ENCODE measurements around the gene SNX17. TPM values are rescaled to one million over a fixed set of nuclear protein-coding genes. Genes with fewer than 3 reads are reported as not detected.
A peak's percentile ranks its signal among the peaks of the same experiment; 100 is the strongest.

Gene SNX17
- total RNA-seq, 2 donors from 2014 or later = 77.1 to 99.6 TPM

- Histone ChIP-seq H3K4me1 (peaks cover 14% of the 10 kb centered on the region), H3K9me3 (no peaks in the 10 kb centered on the region), H3K36me3 (peaks cover 9% of the 10 kb centered on the region), H3K27ac (peak overlapping the region; percentile 86), H3K27me3 (no peaks in the 10 kb centered on the region), H3K4me3 (peak overlapping the region; percentile 78), H3K9ac (ENCODE audit: low read depth in 2 of 2, low read length in 2 of 2) (peak overlapping the region; percentile 83 to 93)
- DNase-seq = no peak
- no peak for TF ChIP-seq CTCF (IDR thresholded peaks at IDR 0.05)
- intact Hi-C loops (cut with DNase I) = no loop called here
These were observed 46.7 kb upstream of the SNX17 start for GRCh38 chr2:27323596-27324285.

- H3K9ac ChIP-seq (ENCODE audit: low read depth in 2 of 2, low read length in 2 of 2) = no peak overlapping the region
- no peak overlapping the region for H3K27ac ChIP-seq
These were observed 45.7 kb upstream of the SNX17 start for GRCh38 chr2:27324720-27325119.

GRCh38 chr2:27335311-27335710 lies 35.1 kb upstream of the SNX17 start:
- peaks cover 10% of the 10 kb centered on the region for H3K36me3 ChIP-seq

More at GRCh38 chr2:27324720-27325119, 45.7 kb upstream of the SNX17 start:
- Histone ChIP-seq H3K4me3 (no peak overlapping the region), H3K9me3 (no peaks in the 10 kb centered on the region), H3K36me3 (peaks cover 9% of the 10 kb centered on the region), H3K27me3 (no peaks in the 10 kb centered on the region), H3K4me1 (peaks cover 14% of the 10 kb centered on the region)
- intact Hi-C loops (cut with DNase I) = no loop called here
- no peak for DNase-seq
- no peak for TF ChIP-seq CTCF (IDR thresholded peaks at IDR 0.05)

GRCh38 chr2:27336173-27336572 lies 34.2 kb upstream of the SNX17 start:
- peaks cover 10% of the 10 kb centered on the region for H3K36me3 ChIP-seq
- no peak for DNase-seq
- no peak overlapping the region for H3K9ac ChIP-seq (ENCODE audit: low read depth in 2 of 2, low read length in 2 of 2)
- intact Hi-C loops (cut with DNase I) = no loop called here
- TF ChIP-seq CTCF (IDR thresholded peaks at IDR 0.05) = no peak
- no peak overlapping the region for H3K4me3 ChIP-seq
- H3K9me3 ChIP-seq = no peaks in the 10 kb centered on the region
- H3K27me3 ChIP-seq = no peaks in the 10 kb centered on the region
- H3K4me1 ChIP-seq = no peaks in the 10 kb centered on the region
- H3K27ac ChIP-seq = no peak overlapping the region

More at GRCh38 chr2:27335311-27335710, 35.1 kb upstream of the SNX17 start:
- Histone ChIP-seq H3K4me3 (no peak overlapping the region), H3K9me3 (no peaks in the 10 kb centered on the region), H3K27ac (no peak overlapping the region), H3K4me1 (no peaks in the 10 kb centered on the region), H3K9ac (ENCODE audit: low read depth in 2 of 2, low read length in 2 of 2) (no peak overlapping the region), H3K27me3 (no peaks in the 10 kb centered on the region)
- intact Hi-C loops (cut with DNase I) = no loop called here
- DNase-seq = no peak
- no peak for TF ChIP-seq CTCF (IDR thresholded peaks at IDR 0.05)

GRCh38 chr2:27347641-27348040 lies 22.8 kb upstream of the SNX17 start:
- intact Hi-C loops (cut with DNase I) = no loop called here
- H3K4me3 ChIP-seq = no peak overlapping the region
- no peak overlapping the region for H3K27ac ChIP-seq
- no peaks in the 10 kb centered on the region for H3K27me3 ChIP-seq
- no peak for TF ChIP-seq CTCF (IDR thresholded peaks at IDR 0.05)
- H3K4me1 ChIP-seq = no peaks in the 10 kb centered on the region
- H3K9me3 ChIP-seq = no peaks in the 10 kb centered on the region
- H3K36me3 ChIP-seq = no peaks in the 10 kb centered on the region
- DNase-seq = no peak
- H3K9ac ChIP-seq (ENCODE audit: low read depth in 2 of 2, low read length in 2 of 2) = no peak overlapping the region
